ENCODE measurements around the gene IDH1.

DNA sequence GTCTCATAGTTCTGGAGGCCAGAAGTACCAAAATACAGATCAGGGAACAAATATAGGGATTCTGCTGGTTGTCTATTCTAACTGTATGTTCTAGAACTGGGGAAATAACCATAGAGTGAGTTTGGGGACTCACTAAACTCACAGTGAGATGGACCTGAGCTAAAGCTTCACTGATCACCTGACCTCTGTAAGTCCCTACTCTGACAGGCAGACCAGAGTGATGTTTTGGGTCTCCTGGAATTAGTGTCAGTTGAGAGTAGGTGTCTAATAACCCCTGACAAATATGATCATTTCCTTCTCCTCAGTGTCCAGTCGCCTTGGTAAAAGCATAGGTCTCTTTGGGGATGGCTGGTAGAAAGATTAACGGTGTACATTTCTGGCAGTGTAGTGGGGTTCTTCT is 25.4 kb upstream of the IDH1 start:
- no peak for TF ChIP-seq EZH2phosphoT487 (IDR thresholded peaks at IDR 0.05; ENCODE audit: insufficient read depth, low read depth)
- no peak for TF ChIP-seq EZH2 (IDR thresholded peaks at IDR 0.05; ENCODE audit: insufficient read depth, poor library complexity, severe bottlenecking)
